Neural cell (in vitro differentiated cells): Measurements from ENCODE around the gene SNX14. TPM values are rescaled to one million over a fixed set of nuclear protein-coding genes. Genes with fewer than 3 reads are reported as not detected.

Source experiments
- H2AFZ ChIP-seq: fragments of 200-600, 300-800 bp; sonication (generic), shearing (Covaris generic); 2 replicates; pipeline ENCODE4 v1.6.0; 2014; ENCODE audit warnings: low read depth, mild to moderate bottlenecking, antibody characterized with exemption, low read length, moderate library complexity
- H3F3A ChIP-seq: fragments of 200-600 bp; shearing (Covaris generic); 2 replicates; pipeline ENCODE4 v1.6.1; 2016; ENCODE audit warnings: mild to moderate bottlenecking, moderate library complexity, mixed read lengths, antibody characterized with exemption, low read length; ENCODE audit not compliant: insufficient read depth, poor library complexity, severe bottlenecking
- H3K27ac ChIP-seq: fragments of 200-600, 300-800 bp; sonication (generic), shearing (Covaris generic); 2 replicates; pipeline ENCODE4 v1.5.1; 2014; ENCODE audit warnings: mild to moderate bottlenecking, low read length, moderate library complexity
- H3K27me3 ChIP-seq: fragments of 300-800, 200-600 bp; sonication (generic), shearing (Covaris generic); 2 replicates; pipeline ENCODE4 v1.6.0; 2014; ENCODE audit warnings: mild to moderate bottlenecking, low read depth, low read length, moderate library complexity; ENCODE audit not compliant: insufficient read depth
- H3K36me3 ChIP-seq: fragments of 300-800, 200-600 bp; sonication (generic), shearing (Covaris generic); 2 replicates; pipeline ENCODE4 v1.5.1; 2014; ENCODE audit warnings: mild to moderate bottlenecking, antibody characterized with exemption, low read length, moderate library complexity; ENCODE audit not compliant: insufficient read depth
- H3K4me2 ChIP-seq: fragments of 300-800, 200-600 bp; sonication (generic), shearing (Covaris generic); 2 replicates; pipeline ENCODE4 v1.6.0; 2014; ENCODE audit warnings: mild to moderate bottlenecking, low read length
- H3K4me3 ChIP-seq: fragments of 300-800, 200-600 bp; sonication (generic), shearing (Covaris generic); 2 replicates; pipeline ENCODE4 v1.5.1; 2014; ENCODE audit warnings: mild to moderate bottlenecking, low read length, moderate library complexity
- H3K79me2 ChIP-seq: fragments of 200-600 bp; shearing (Covaris generic); replicated peaks from 2 replicates; pipeline ENCODE4 v1.6.0; 2014; ENCODE audit warnings: mild to moderate bottlenecking, low read length, moderate library complexity; ENCODE audit not compliant: insufficient read depth
- H3K9ac ChIP-seq: fragments of 300-800, 200-600 bp; sonication (generic), shearing (Covaris generic); 2 replicates; pipeline ENCODE4 v1.6.1; 2016; ENCODE audit warnings: mild to moderate bottlenecking, low read length, mixed read lengths
- H3K9me2 ChIP-seq: fragments of 200-600 bp; shearing (Covaris generic); 2 replicates; pipeline ENCODE4 v1.6.1; 2016; ENCODE audit warnings: mild to moderate bottlenecking, low read length, mixed read lengths; ENCODE audit not compliant: insufficient read depth
- H3K9me3 ChIP-seq: fragments of 200-600, 300-800 bp; sonication (generic), shearing (Covaris generic); 2 replicates; pipeline ENCODE4 v1.6.1; 2016; ENCODE audit warnings: mild to moderate bottlenecking, mixed run types, low read length, moderate library complexity, mixed read lengths
- H4K20me1 ChIP-seq: fragments of 200-600 bp; shearing (Covaris generic); 2 replicates; pipeline ENCODE4 v1.6.1; 2016; ENCODE audit warnings: mild to moderate bottlenecking, mixed run types; ENCODE audit not compliant: insufficient read depth
- CTCF ChIP-seq: fragments of 450-650 bp; IDR thresholded peaks from 2 replicates; pipeline ENCODE4 v1.5.1; 2014; ENCODE audit warnings: antibody characterized with exemption, mild to moderate bottlenecking, moderate library complexity; ENCODE audit not compliant: poor library complexity, severe bottlenecking
- EP300 ChIP-seq: fragments of 450-650 bp; conservative IDR thresholded peaks from 2 replicates; pipeline ENCODE4 v1.6.1; 2014; ENCODE audit warnings: antibody characterized with exemption, mild to moderate bottlenecking, moderate library complexity; ENCODE audit not compliant: poor library complexity, severe bottlenecking
- EZH2 ChIP-seq: fragments of 200-600, 300-800 bp; shearing (Covaris generic), sonication (generic); IDR thresholded peaks from 2 replicates; pipeline ENCODE4 v1.6.1; 2014; ENCODE audit warnings: antibody characterized with exemption, low read length, borderline replicate concordance, mild to moderate bottlenecking; ENCODE audit not compliant: insufficient read depth, poor library complexity, severe bottlenecking
- MXI1 ChIP-seq: fragments of 450-650 bp; conservative IDR thresholded peaks from 2 replicates; pipeline ENCODE4 v1.6.1; 2014; ENCODE audit warnings: antibody characterized with exemption, mild to moderate bottlenecking; ENCODE audit not compliant: poor library complexity, severe bottlenecking
- POLR2AphosphoS5 ChIP-seq: IDR thresholded peaks from 2 replicates; pipeline ENCODE4 v1.6.1; 2012
- RAD21 ChIP-seq: fragments of 450-650 bp; conservative IDR thresholded peaks from 2 replicates; pipeline ENCODE4 v1.6.1; 2014; ENCODE audit warnings: antibody characterized with exemption, mild to moderate bottlenecking, moderate library complexity
- REST ChIP-seq: IDR thresholded peaks from 2 replicates; pipeline ENCODE4 v1.6.1; 2012; ENCODE audit warnings: borderline replicate concordance
- SMC3 ChIP-seq: fragments of 450-650 bp; conservative IDR thresholded peaks from 2 replicates; pipeline ENCODE4 v1.6.1; 2014; ENCODE audit warnings: antibody characterized with exemption, mild to moderate bottlenecking, moderate library complexity; ENCODE audit not compliant: poor library complexity
- TAF1 ChIP-seq: IDR thresholded peaks from 2 replicates; pipeline ENCODE4 v1.6.1; 2012; ENCODE audit warnings: low read depth
- polyA plus RNA-seq: library from polyadenylated mRNA; depleted of rRNA; stranded (reverse); fragments of >200 nt; gene quantifications from 2 replicates; pipeline ENCODE4 v1.2.3, GENCODE V29; 2014

The SNX14 gene
- polyA plus RNA-seq, 1 donor from 2014 or later: 112 TPM

- Histone ChIP-seq H3K27me3 (no peaks in the 10 kb centered on the region), H3K4me2 (no peak overlapping the region), H3F3A (no peaks in the 10 kb centered on the region), H3K4me3 (no peak overlapping the region), H3K36me3 (no peaks in the 10 kb centered on the region), H3K27ac (no peak overlapping the region), H3K79me2 (no peaks in the 10 kb centered on the region), H4K20me1 (no peaks in the 10 kb centered on the region), H3K9me2 (no peaks in the 10 kb centered on the region), H3K9me3 (no peaks in the 10 kb centered on the region), H3K9ac (no peak overlapping the region), H2AFZ (no peak overlapping the region)
- TF ChIP-seq RAD21 (no peak), POLR2AphosphoS5 (no peak), REST (no peak), EP300 (no peak), MXI1 (no peak)
Observed at GRCh38 chr6:85479208-85479607, 114.5 kb downstream of the SNX14 start.

- no peak overlapping the region for H3K9ac ChIP-seq
- no peaks in the 10 kb centered on the region for H3K36me3 ChIP-seq
- no peaks in the 10 kb centered on the region for H3K79me2 ChIP-seq
- no peaks in the 10 kb centered on the region for H3K27me3 ChIP-seq
- H3K27ac ChIP-seq: no peak overlapping the region
- TF ChIP-seq EP300 (no peak), EZH2 (no peak), POLR2AphosphoS5 (no peak), CTCF (no peak), REST (no peak), TAF1 (no peak), MXI1 (no peak), RAD21 (no peak), SMC3 (no peak)
- no peak overlapping the region for H3K4me3 ChIP-seq
- no peaks in the 10 kb centered on the region for H3K9me3 ChIP-seq
- no peak overlapping the region for H2AFZ ChIP-seq
- no peaks in the 10 kb centered on the region for H4K20me1 ChIP-seq
- no peaks in the 10 kb centered on the region for H3F3A ChIP-seq
- no peak overlapping the region for H3K4me2 ChIP-seq
- no peaks in the 10 kb centered on the region for H3K9me2 ChIP-seq
Observed at GRCh38 chr6:85476532-85476931, 117.1 kb downstream of the SNX14 start.
